Lung (tissue), 12 donors: ENCODE measurements around the gene ZNF322. TPM values are rescaled to one million over a fixed set of nuclear protein-coding genes. Genes with fewer than 3 reads are reported as not detected.
"Not testable (repeated sequence)": the region's sequence is repeated elsewhere in the genome, so short reads cannot be mapped to it uniquely, and the experiment has no call there.

Source experiments
- ATAC-seq: fragments of 200-7000 bp; cut with Tn5 transposase; one replicate; pipeline ENCODE4 v1.9.1; 2020; ENCODE audit warnings: moderate number of reproducible peaks; ENCODE audit not compliant: insufficient read depth, low FRiP score
- DNase-seq, 3 donors: peaks; one replicate each; pipeline ENCODE4 v3.0.0-alpha.2; 2013 to 2017
- H3K27ac ChIP-seq, 2 donors: one replicate each; pipeline ENCODE4 v1.5.1; 2013; ENCODE audit warnings: mild to moderate bottlenecking in 2 of 2, moderate library complexity in 2 of 2, control low read depth in 1 of 2, inconsistent platforms in 1 of 2, low read depth in 1 of 2, low read length in 1 of 2
- H3K27me3 ChIP-seq, 3 donors: one replicate each; pipeline ENCODE4 v1.5.1; 2013; ENCODE audit warnings: low read length in 2 of 3; ENCODE audit not compliant: control insufficient read depth in 3 of 3, insufficient read depth in 3 of 3
- H3K36me3 ChIP-seq, 4 donors: one replicate each; pipeline ENCODE4 v1.5.1; 2013; ENCODE audit warnings: low read length in 4 of 4, mild to moderate bottlenecking in 1 of 4, moderate library complexity in 1 of 4; ENCODE audit not compliant: control insufficient read depth in 4 of 4, insufficient read depth in 4 of 4
- H3K4me1 ChIP-seq, 5 donors: one replicate each; pipeline ENCODE4 v1.5.1; 2013; ENCODE audit warnings: low read length in 5 of 5, mild to moderate bottlenecking in 2 of 5, moderate library complexity in 1 of 5; ENCODE audit not compliant: control insufficient read depth in 5 of 5, insufficient read depth in 5 of 5
- H3K4me3 ChIP-seq: one replicate; pipeline ENCODE4 v1.5.1; 2013; ENCODE audit warnings: mild to moderate bottlenecking, control low read depth, moderate library complexity
- H3K9ac ChIP-seq, 2 donors: one replicate each; pipeline ENCODE4 v1.5.1; 2013; ENCODE audit warnings: low read length in 2 of 2, control low read depth in 1 of 2; ENCODE audit not compliant: insufficient read depth in 1 of 2
- H3K9me3 ChIP-seq, 4 donors: one replicate each; pipeline ENCODE4 v1.5.1; 2013; ENCODE audit warnings: low read length in 3 of 4, mild to moderate bottlenecking in 1 of 4, moderate library complexity in 1 of 4; ENCODE audit not compliant: control insufficient read depth in 4 of 4, insufficient read depth in 3 of 4
- WGBS, 2 donors: extraction: QIAGEN DNeasy Blood & Tissue Kit; methylation state at CpG; one replicate each; pipeline ENCODE4 v1.1.7; 2013; 5-methylcytosine and 5-hydroxymethylcytosine counted together
- polyA plus RNA-seq, 2 donors: library from polyadenylated mRNA; stranded (reverse); fragments of 200-250 nt; gene quantifications; one replicate each; pipeline ENCODE4 v1.2.1, GENCODE V29; 2013
- total RNA-seq, 2 donors: library from RNA; depleted of rRNA in 1 of 2; stranded (reverse); fragments of >200 nt in 1 of 2; gene quantifications; one replicate each; pipeline ENCODE4 v1.2.1, GENCODE V29; 2014 to 2021
- TF ChIP-seq, protein P1 (sequence below): IDR thresholded peaks from 2 replicates; pipeline ENCODE4 v1.5.1; 2012; ENCODE audit warnings: mild to moderate bottlenecking; ENCODE audit errors: control extremely low read depth, extremely low read depth
- donor health status: control.
- donor health status: control.
- donor health status: Bipolar disorder and iron deficiency.
- donor health status: healthy.
- donor health status: DM: yes; HTN: yes; CAD: no.

ZNF322 gene
- total and polyA plus RNA-seq, 4 donors = 5.8 to 26.0 (median 14.5) TPM

DNA sequence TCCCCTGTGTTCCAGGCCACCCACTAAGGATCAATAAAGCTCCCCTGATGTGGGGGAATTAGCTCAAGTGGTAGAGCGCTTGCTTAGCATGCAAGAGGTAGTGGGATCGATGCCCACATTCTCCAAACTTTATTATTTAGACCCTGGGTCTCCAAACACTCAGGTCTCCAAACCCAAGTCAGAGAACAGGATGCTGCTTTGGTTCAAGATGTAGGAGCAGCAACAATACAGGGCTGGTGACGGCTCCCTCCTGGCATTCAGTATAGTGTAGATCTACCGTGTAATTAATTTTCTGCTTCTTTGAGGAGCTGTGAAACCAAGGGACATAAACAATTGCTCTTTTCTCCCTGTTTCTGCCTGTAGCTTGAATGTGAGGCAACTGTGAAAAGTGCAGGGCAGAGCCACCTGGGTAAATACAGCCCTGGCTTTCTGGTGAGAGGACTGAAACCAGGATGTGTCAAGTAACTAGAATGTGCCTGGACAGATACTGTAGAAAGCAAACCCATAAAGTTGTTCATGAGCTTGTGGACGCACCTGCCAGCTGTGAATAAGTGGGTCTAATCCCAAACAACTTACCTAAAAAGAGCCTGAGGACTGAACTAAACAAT lies 23.0 kb upstream of the ZNF322 start:
- not testable (repeated sequence) for H3K27me3 ChIP-seq, DNase-seq, H3K27ac ChIP-seq, H3K4me1 ChIP-seq, H3K9me3 ChIP-seq, H3K36me3 ChIP-seq, H3K9ac ChIP-seq, ATAC-seq, H3K4me3 ChIP-seq
- WGBS, 2 donors = no CpG with 5 or more reads among the region's 5 CpGs

DNA sequence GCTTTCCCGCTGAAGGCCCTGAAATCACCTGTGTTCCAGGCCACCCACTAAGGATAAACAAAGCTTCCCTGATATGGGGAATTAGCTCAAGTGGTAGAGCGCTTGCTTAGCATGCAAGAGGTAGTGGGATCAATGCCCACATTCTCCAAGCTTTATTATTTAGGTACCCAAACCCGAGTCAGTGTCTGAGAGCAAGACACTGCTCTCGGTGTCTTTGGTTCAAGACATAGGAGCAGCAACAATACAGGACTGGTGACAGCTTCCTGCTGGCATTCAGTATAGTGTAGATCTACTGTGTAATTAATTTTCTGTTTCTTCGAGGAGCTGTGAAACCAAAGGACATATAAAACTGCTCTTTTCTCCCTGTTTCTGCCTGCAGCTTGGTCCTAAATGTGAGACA lies 13.7 kb upstream of the ZNF322 start:
- not testable (repeated sequence) for DNase-seq

DNA sequence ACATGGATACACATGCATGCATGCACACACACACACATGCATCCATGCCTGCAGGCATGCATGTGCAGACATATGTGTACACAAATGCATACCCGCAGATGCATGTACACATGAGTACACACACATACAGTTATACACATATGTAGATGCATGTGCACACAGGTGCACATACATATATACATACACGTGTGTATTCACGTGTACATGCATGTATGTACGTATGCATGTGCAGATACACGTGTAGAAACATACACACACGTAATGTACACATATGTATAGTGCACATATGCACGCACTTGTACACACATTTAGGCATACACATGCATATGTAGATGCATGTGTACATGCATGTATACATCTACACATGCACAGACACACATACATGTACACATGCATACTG lies 11.0 kb upstream of the ZNF322 start:
- DNase-seq = not testable (repeated sequence)

More for the DNA sequence above, 13.7 kb upstream of the ZNF322 start:
- not testable (repeated sequence) for H3K27ac ChIP-seq, H3K9me3 ChIP-seq, H3K4me3 ChIP-seq, H3K36me3 ChIP-seq, ATAC-seq, H3K4me1 ChIP-seq, H3K27me3 ChIP-seq, H3K9ac ChIP-seq
- no CpG with 5 or more reads among the region's 5 CpGs for WGBS, 2 donors

DNA sequence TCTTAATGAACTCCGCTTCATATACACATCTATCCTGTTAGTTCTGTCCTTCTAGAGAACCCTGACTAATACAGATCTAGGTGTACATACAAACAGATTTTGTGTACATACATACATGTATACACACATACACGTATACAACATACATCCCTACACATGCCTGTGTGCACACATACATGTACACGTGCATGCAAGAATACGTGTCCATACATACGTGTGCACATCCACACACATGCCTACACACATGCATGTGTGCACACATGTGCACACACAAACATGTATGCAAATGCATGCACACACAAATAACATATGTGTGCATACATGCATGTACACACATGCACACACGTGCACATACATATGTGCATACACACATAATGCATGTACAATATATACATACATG lies 10.5 kb upstream of the ZNF322 start:
- not testable (repeated sequence) for ATAC-seq

More for the DNA sequence above, 11.0 kb upstream of the ZNF322 start:
- ATAC-seq, H3K9me3 ChIP-seq, H3K9ac ChIP-seq, H3K4me3 ChIP-seq, H3K27me3 ChIP-seq, H3K27ac ChIP-seq, H3K36me3 ChIP-seq, H3K4me1 ChIP-seq: not testable (repeated sequence)
- 78 to 82% methylated on average over 7 of the region's 7 CpGs for WGBS, 2 donors

DNA sequence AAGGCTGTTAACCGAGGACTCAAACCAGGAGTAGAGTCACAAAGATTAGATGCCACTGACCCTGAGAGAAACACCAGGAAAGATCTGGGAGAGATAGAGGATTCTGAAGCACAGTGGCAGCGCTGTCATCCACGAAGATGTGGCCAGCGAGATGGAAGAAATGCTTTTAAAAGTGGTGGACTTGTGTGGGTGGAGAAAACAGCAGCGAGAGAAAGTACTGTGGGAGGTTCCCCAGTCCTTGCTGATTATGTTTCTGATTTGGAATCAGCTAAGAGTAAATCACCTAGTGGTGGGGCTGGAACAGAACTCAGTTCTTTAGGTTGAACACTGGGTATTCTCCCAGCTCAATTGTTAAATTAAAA lies 435 bp upstream of the ZNF322 start:
- H3K27ac ChIP-seq = peak overlapping the region; percentile 88 to 91
- no peak for DNase-seq
- peak overlapping the region; percentile 35 to 82 for H3K9ac ChIP-seq
- TF ChIP-seq, protein P1, sequence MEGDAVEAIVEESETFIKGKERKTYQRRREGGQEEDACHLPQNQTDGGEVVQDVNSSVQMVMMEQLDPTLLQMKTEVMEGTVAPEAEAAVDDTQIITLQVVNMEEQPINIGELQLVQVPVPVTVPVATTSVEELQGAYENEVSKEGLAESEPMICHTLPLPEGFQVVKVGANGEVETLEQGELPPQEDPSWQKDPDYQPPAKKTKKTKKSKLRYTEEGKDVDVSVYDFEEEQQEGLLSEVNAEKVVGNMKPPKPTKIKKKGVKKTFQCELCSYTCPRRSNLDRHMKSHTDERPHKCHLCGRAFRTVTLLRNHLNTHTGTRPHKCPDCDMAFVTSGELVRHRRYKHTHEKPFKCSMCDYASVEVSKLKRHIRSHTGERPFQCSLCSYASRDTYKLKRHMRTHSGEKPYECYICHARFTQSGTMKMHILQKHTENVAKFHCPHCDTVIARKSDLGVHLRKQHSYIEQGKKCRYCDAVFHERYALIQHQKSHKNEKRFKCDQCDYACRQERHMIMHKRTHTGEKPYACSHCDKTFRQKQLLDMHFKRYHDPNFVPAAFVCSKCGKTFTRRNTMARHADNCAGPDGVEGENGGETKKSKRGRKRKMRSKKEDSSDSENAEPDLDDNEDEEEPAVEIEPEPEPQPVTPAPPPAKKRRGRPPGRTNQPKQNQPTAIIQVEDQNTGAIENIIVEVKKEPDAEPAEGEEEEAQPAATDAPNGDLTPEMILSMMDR = no peak
- 0% methylated on average over 5 of the region's 5 CpGs for WGBS, 2 donors
- peaks cover 3 to 8% (median 3%) of the 10 kb centered on the region in 4 donors for H3K36me3 ChIP-seq
- ATAC-seq = no peak
- peaks cover 0 to 15% (median 5%) of the 10 kb centered on the region in 5 donors for H3K4me1 ChIP-seq
- H3K27me3 ChIP-seq = peaks cover 0 to 18% (median 6%) of the 10 kb centered on the region in 3 donors
- peak overlapping the region; percentile 89 for H3K4me3 ChIP-seq
- H3K9me3 ChIP-seq = no peaks in the 10 kb centered on the region

More for the DNA sequence above, 10.5 kb upstream of the ZNF322 start:
- H3K27me3 ChIP-seq, H3K4me1 ChIP-seq, DNase-seq, H3K36me3 ChIP-seq, H3K27ac ChIP-seq, H3K9ac ChIP-seq, H3K9me3 ChIP-seq, H3K4me3 ChIP-seq: not testable (repeated sequence)
- 89 to 91% methylated on average over 6 of the region's 6 CpGs for WGBS, 2 donors
